Fibroblast of pulmonary artery (primary cell): ENCODE results near the gene CUEDC1.
A peak's percentile ranks its signal among the peaks of the same experiment; 100 is the strongest.

Experiments used
- DNase-seq: peaks from one replicate; pipeline ENCODE4 v3.0.0-alpha.2; 2010; ENCODE audit warnings: low read depth
- H3K4me3 ChIP-seq: replicated peaks from 2 replicates; pipeline ENCODE4 v1.5.1; 2011; ENCODE audit warnings: low read depth, mild to moderate bottlenecking, control low read depth, low read length, moderate library complexity
- CTCF ChIP-seq: IDR thresholded peaks from 2 replicates; pipeline ENCODE4 v1.5.1; 2011; ENCODE audit warnings: mild to moderate bottlenecking, control low read depth, low read length, inconsistent platforms; ENCODE audit errors: missing control alignments

Gene CUEDC1

GRCh38 chr17:57856792-57857620 is 98.2 kb downstream of the CUEDC1 start:
- no peak for TF ChIP-seq CTCF
- no peak overlapping the region for H3K4me3 ChIP-seq
- DNase-seq: no peak

GRCh38 chr17:57855391-57856035 is 99.7 kb downstream of the CUEDC1 start:
- no peak for TF ChIP-seq CTCF
- DNase-seq: no peak
- H3K4me3 ChIP-seq: no peak overlapping the region

GRCh38 chr17:57853695-57854094 is 101.5 kb downstream of the CUEDC1 start:
- no peak for TF ChIP-seq CTCF
- DNase-seq: no peak
- no peak overlapping the region for H3K4me3 ChIP-seq

GRCh38 chr17:57852955-57853328 is 102.3 kb downstream of the CUEDC1 start:
- DNase-seq: no peak
- no peak for TF ChIP-seq CTCF
- no peak overlapping the region for H3K4me3 ChIP-seq

- no peak for TF ChIP-seq CTCF
- no peak overlapping the region for H3K4me3 ChIP-seq
- no peak for DNase-seq
Measured at GRCh38 chr17:57852092-57852954, 102.9 kb downstream of the CUEDC1 start.

GRCh38 chr17:57849874-57850754 is 105.1 kb downstream of the CUEDC1 start, which contains the start of gene MRPS23:
Gene MRPS23 (minus strand): TSS chr17:57850044. CDS start chr17:57850010, 34 bp downstream.
- no peak for TF ChIP-seq CTCF
- peak; percentile 99 for DNase-seq
- H3K4me3 ChIP-seq: peak within 1 kb of the TSS; percentile 99
